HepG2 (cell line): ENCODE data around the gene TPBGL. TPM values are rescaled to one million over a fixed set of nuclear protein-coding genes. Genes with fewer than 3 reads are reported as not detected.

Source experiments
- KMT2A ChIP-seq: sonication (generic); formaldehyde crosslinking; IDR thresholded peaks from 2 replicates; pipeline ENCODE4 v1.4.0; 2020; ENCODE audit warnings: missing genetic modification reagents
- LCORL ChIP-seq, 2 experiments: fragments of 450-650 bp in 1 of 2; sonication (generic) in 1 of 2; formaldehyde crosslinking in 1 of 2; IDR thresholded peaks; 2 replicates each; pipeline versions ENCODE4 v1.5.0 to v1.6.1; 2017 to 2020; ENCODE audit warnings: antibody characterized with exemption in 1 of 2, missing genetic modification reagents in 1 of 2
- MED1 ChIP-seq: sonication (generic); formaldehyde crosslinking; IDR thresholded peaks from 2 replicates; pipeline ENCODE4 v1.4.0; 2020; ENCODE audit warnings: missing genetic modification reagents
- NFIB ChIP-seq: sonication (generic); formaldehyde crosslinking; IDR thresholded peaks from 2 replicates; pipeline ENCODE4 v1.9.0; 2021; ENCODE audit warnings: missing genetic modification reagents, mild to moderate bottlenecking, borderline replicate concordance
- NFIC ChIP-seq: IDR thresholded peaks from 2 replicates; pipeline ENCODE4 v1.6.1; 2012; ENCODE audit warnings: mild to moderate bottlenecking, low read length, inconsistent platforms
- RARA ChIP-seq: IDR thresholded peaks from 2 replicates; pipeline ENCODE4 v1.6.1; 2016; ENCODE audit warnings: missing genetic modification reagents, missing compliant biosample characterization
- ZBTB20 ChIP-seq: sonication (generic); formaldehyde crosslinking; IDR thresholded peaks from 2 replicates; pipeline ENCODE4 v1.8.1; 2023; ENCODE audit warnings: missing genetic modification reagents, low read depth, mild to moderate bottlenecking, borderline replicate concordance
- ZNF335 ChIP-seq: sonication (generic); formaldehyde crosslinking; IDR thresholded peaks from 2 replicates; pipeline ENCODE4 v1.4.0; 2020; ENCODE audit warnings: missing genetic modification reagents
- ZNF354B ChIP-seq: sonication (generic); formaldehyde crosslinking; IDR thresholded peaks from 2 replicates; pipeline ENCODE4 v1.8.0; 2022; ENCODE audit warnings: mild to moderate bottlenecking, missing genetic modification reagents
- ZNF530 ChIP-seq: sonication (generic); formaldehyde crosslinking; IDR thresholded peaks from 2 replicates; pipeline ENCODE4 v1.5.0; 2020; ENCODE audit warnings: low read depth, mild to moderate bottlenecking, missing genetic modification reagents
- ZNF652 ChIP-seq: IDR thresholded peaks from 2 replicates; pipeline ENCODE4 v1.6.1; 2016; ENCODE audit warnings: low read depth, borderline replicate concordance
- ZNF816 ChIP-seq: sonication (generic); formaldehyde crosslinking; IDR thresholded peaks from 2 replicates; pipeline ENCODE4 v1.8.0; 2022; ENCODE audit warnings: missing genetic modification reagents, mild to moderate bottlenecking, borderline replicate concordance
- polyA plus RNA-seq, 8 experiments: library from polyadenylated mRNA; depleted of rRNA in 3 of 8; stranded (reverse) in 7 of 8; unstranded in 1 of 8; fragments of >200 nt; fragmentation: Illumina TruSeq in 4 of 8; extraction: Trizol in 4 of 8; gene quantifications; 2 replicates each; pipeline versions ENCODE4 v1.2.1 to v1.2.3, GENCODE V29; 2011 to 2016; ENCODE audit warnings: low read depth in 4 of 8, missing spikeins in 1 of 8, mixed read lengths in 1 of 8; ENCODE audit not compliant: insufficient read depth in 1 of 8
- total RNA-seq, 5 experiments: library from RNA; depleted of rRNA; stranded (reverse); fragments of >200 nt; fragmentation: Illumina TruSeq; extraction: Trizol; gene quantifications; 2 replicates each; pipeline ENCODE4 v1.2.3, GENCODE V29; 2016; ENCODE audit warnings: low read depth in 1 of 5
- TF ChIP-seq, protein P1 (sequence below): sonication (generic); formaldehyde crosslinking; IDR thresholded peaks from 2 replicates; pipeline ENCODE4 v1.5.0; 2020; ENCODE audit warnings: mild to moderate bottlenecking, missing genetic modification reagents, borderline replicate concordance
- TF ChIP-seq, protein P2 (sequence below): sonication (generic); formaldehyde crosslinking; conservative IDR thresholded peaks from 2 replicates; pipeline ENCODE4 v1.4.0; 2020; ENCODE audit warnings: missing genetic modification reagents
- TF ChIP-seq, protein P3 (sequence below): sonication (generic); formaldehyde crosslinking; IDR thresholded peaks from 2 replicates; pipeline ENCODE4 v1.4.0; 2020; ENCODE audit warnings: missing genetic modification reagents
- TF ChIP-seq, protein P4 (sequence below): sonication (generic); formaldehyde crosslinking; IDR thresholded peaks from 2 replicates; pipeline ENCODE4 v1.5.0; 2020; ENCODE audit warnings: mild to moderate bottlenecking, missing genetic modification reagents, borderline replicate concordance
- TF ChIP-seq, protein P5 (sequence below): sonication (generic); formaldehyde crosslinking; IDR thresholded peaks from 2 replicates; pipeline ENCODE4 v1.8.1; 2023; ENCODE audit warnings: mild to moderate bottlenecking, missing genetic modification reagents

The TPBGL gene
- total and polyA plus RNA-seq, 2 of the 13 experiments (the other 11 are each of a cell fraction or from before 2014, with no cell fraction given): not detected

DNA sequence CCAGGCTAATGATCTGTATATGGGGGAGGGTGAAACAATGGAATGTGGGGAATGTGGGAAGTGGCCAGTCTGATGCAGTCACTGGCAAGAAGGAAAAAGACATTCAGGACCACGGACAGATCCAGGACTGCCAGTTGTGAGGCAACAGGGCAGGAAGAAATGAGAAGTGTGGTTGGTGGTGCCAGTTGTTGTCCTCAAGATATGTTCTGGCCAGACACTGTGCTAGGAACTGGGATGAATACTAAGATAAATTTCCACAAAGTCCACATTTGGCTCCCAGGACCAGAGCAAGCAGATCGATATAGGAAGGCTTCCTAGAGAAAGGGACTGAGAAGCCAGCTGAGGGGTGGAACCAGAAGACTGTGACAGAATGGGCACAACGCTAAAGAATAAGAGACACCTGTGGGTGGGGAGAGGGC is 6.8 kb upstream of the TPBGL start (continued):
- TF ChIP-seq ZNF335 (peak; percentile 70; the same call in 1 of the 2 replicates), ZNF354B (no peak), MED1 (no peak), ZNF530 (no peak), NFIC (no peak), NFIB (CRISPR knock-in tag) (no peak), ZNF652 (CRISPR knock-in tag) (no peak), RARA (CRISPR knock-in tag) (peak; percentile 50), ZBTB20 (CRISPR knock-in tag) (peak; percentile 43; the same call in 1 of the 2 replicates), KMT2A (CRISPR knock-in tag) (no peak), ZNF816 (no peak), LCORL (IDR thresholded peaks at IDR 0.05) (no peak), LCORL (CRISPR knock-in tag; IDR thresholded peaks at IDR 0.05) (no peak)
- TF ChIP-seq, protein P1, sequence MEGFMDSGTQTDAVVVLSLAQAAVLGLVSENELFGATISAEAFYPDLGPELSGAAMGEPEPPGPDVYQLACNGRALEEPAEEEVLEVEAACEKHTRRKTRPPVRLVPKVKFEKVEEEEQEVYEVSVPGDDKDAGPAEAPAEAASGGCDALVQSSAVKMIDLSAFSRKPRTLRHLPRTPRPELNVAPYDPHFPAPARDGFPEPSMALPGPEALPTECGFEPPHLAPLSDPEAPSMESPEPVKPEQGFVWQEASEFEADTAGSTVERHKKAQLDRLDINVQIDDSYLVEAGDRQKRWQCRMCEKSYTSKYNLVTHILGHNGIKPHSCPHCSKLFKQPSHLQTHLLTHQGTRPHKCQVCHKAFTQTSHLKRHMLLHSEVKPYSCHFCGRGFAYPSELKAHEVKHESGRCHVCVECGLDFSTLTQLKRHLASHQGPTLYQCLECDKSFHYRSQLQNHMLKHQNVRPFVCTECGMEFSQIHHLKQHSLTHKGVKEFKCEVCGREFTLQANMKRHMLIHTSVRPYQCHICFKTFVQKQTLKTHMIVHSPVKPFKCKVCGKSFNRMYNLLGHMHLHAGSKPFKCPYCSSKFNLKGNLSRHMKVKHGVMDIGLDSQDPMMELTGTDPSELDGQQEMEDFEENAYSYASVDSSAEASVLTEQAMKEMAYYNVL (CRISPR knock-in tag): no peak
- TF ChIP-seq, protein P2, sequence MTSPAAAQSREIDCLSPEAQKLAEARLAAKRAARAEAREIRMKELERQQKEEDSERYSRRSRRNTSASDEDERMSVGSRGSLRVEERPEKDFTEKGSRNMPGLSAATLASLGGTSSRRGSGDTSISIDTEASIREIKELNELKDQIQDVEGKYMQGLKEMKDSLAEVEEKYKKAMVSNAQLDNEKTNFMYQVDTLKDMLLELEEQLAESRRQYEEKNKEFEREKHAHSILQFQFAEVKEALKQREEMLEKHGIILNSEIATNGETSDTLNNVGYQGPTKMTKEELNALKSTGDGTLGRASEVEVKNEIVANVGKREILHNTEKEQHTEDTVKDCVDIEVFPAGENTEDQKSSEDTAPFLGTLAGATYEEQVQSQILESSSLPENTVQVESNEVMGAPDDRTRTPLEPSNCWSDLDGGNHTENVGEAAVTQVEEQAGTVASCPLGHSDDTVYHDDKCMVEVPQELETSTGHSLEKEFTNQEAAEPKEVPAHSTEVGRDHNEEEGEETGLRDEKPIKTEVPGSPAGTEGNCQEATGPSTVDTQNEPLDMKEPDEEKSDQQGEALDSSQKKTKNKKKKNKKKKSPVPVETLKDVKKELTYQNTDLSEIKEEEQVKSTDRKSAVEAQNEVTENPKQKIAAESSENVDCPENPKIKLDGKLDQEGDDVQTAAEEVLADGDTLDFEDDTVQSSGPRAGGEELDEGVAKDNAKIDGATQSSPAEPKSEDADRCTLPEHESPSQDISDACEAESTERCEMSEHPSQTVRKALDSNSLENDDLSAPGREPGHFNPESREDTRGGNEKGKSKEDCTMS (CRISPR knock-in tag): peak; percentile 77; the same call in 1 of the 2 replicates
- TF ChIP-seq, protein P3, sequence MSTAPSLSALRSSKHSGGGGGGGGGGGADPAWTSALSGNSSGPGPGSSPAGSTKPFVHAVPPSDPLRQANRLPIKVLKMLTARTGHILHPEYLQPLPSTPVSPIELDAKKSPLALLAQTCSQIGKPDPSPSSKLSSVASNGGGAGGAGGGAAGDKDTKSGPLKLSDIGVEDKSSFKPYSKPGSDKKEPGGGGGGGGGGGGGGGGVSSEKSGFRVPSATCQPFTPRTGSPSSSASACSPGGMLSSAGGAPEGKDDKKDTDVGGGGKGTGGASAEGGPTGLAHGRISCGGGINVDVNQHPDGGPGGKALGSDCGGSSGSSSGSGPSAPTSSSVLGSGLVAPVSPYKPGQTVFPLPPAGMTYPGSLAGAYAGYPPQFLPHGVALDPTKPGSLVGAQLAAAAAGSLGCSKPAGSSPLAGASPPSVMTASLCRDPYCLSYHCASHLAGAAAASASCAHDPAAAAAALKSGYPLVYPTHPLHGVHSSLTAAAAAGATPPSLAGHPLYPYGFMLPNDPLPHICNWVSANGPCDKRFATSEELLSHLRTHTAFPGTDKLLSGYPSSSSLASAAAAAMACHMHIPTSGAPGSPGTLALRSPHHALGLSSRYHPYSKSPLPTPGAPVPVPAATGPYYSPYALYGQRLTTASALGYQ: no peak
- TF ChIP-seq, protein P4, sequence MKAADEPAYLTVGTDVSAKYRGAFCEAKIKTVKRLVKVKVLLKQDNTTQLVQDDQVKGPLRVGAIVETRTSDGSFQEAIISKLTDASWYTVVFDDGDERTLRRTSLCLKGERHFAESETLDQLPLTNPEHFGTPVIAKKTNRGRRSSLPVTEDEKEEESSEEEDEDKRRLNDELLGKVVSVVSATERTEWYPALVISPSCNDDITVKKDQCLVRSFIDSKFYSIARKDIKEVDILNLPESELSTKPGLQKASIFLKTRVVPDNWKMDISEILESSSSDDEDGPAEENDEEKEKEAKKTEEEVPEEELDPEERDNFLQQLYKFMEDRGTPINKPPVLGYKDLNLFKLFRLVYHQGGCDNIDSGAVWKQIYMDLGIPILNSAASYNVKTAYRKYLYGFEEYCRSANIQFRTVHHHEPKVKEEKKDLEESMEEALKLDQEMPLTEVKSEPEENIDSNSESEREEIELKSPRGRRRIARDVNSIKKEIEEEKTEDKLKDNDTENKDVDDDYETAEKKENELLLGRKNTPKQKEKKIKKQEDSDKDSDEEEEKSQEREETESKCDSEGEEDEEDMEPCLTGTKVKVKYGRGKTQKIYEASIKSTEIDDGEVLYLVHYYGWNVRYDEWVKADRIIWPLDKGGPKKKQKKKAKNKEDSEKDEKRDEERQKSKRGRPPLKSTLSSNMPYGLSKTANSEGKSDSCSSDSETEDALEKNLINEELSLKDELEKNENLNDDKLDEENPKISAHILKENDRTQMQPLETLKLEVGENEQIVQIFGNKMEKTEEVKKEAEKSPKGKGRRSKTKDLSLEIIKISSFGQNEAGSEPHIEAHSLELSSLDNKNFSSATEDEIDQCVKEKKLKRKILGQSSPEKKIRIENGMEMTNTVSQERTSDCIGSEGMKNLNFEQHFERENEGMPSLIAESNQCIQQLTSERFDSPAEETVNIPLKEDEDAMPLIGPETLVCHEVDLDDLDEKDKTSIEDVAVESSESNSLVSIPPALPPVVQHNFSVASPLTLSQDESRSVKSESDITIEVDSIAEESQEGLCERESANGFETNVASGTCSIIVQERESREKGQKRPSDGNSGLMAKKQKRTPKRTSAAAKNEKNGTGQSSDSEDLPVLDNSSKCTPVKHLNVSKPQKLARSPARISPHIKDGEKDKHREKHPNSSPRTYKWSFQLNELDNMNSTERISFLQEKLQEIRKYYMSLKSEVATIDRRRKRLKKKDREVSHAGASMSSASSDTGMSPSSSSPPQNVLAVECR (CRISPR knock-in tag): peak; percentile 13; the same call in 1 of the 2 replicates
- TF ChIP-seq, protein P5, sequence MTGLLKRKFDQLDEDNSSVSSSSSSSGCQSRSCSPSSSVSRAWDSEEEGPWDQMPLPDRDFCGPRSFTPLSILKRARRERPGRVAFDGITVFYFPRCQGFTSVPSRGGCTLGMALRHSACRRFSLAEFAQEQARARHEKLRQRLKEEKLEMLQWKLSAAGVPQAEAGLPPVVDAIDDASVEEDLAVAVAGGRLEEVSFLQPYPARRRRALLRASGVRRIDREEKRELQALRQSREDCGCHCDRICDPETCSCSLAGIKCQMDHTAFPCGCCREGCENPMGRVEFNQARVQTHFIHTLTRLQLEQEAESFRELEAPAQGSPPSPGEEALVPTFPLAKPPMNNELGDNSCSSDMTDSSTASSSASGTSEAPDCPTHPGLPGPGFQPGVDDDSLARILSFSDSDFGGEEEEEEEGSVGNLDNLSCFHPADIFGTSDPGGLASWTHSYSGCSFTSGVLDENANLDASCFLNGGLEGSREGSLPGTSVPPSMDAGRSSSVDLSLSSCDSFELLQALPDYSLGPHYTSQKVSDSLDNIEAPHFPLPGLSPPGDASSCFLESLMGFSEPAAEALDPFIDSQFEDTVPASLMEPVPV (CRISPR knock-in tag): no peak
